IMR-90 (cell line): ENCODE measurements around the gene SLC36A1. TPM values are rescaled to one million over a fixed set of nuclear protein-coding genes. Genes with fewer than 3 reads are reported as not detected.

Experiments
- ATAC-seq: fragments of 200-7000 bp; cut with Tn5 transposase; 2 replicates; pipeline ENCODE4 v1.9.1; 2020; ENCODE audit warnings: low read depth, mild to moderate bottlenecking, moderate library complexity
- BruUV-seq: library from RNA; stranded (reverse); fragments of 400-500 nt; replicated peaks from 2 replicates; lab custom pipeline; 2021; lab: Mats Ljungman, UMichigan
- CTCF ChIA-PET: fragments of 300-600 bp; formaldehyde crosslinking; extraction: SDS; loops from one replicate; lab custom pipeline; 2021; ENCODE audit warnings: antibody characterized with exemption; lab: Yijun Ruan, JAX
- POLR2A ChIA-PET: fragments of 300-600 bp; sonication (Branson Sonifier 250); formaldehyde crosslinking; loops from one replicate; lab custom pipeline; 2022; ENCODE audit warnings: antibody characterized with exemption; ENCODE audit not compliant: unreplicated experiment; lab: Charles Lee
- DNase-seq: peaks from one replicate; pipeline ENCODE4 v3.0.0; 2013
- H2AFZ ChIP-seq: replicated peaks from 2 replicates; pipeline ENCODE3; 2013; ENCODE audit warnings: low read length, mild to moderate bottlenecking; ENCODE audit not compliant: poor library complexity
- H2AK5ac ChIP-seq: 2 replicates; pipeline ENCODE4 v1.6.1; 2013; ENCODE audit warnings: low read depth, low read length, inconsistent platforms
- H2AK9ac ChIP-seq: replicated peaks from 2 replicates; pipeline ENCODE3; 2013; ENCODE audit warnings: mild to moderate bottlenecking, low read depth, low read length, moderate library complexity; ENCODE audit not compliant: poor library complexity
- H2BK120ac ChIP-seq: 2 replicates; pipeline ENCODE4 v1.6.1; 2013; ENCODE audit warnings: low read depth, low read length, inconsistent platforms
- H2BK15ac ChIP-seq: 3 replicates; pipeline ENCODE4 v1.6.1; 2013; ENCODE audit warnings: low read depth, low read length, inconsistent platforms
- H2BK20ac ChIP-seq: 2 replicates; pipeline ENCODE4 v1.6.1; 2013; ENCODE audit warnings: low read depth, mild to moderate bottlenecking, inconsistent platforms, low read length, moderate library complexity
- H2BK5ac ChIP-seq: 2 replicates; pipeline ENCODE4 v1.6.1; 2013; ENCODE audit warnings: mild to moderate bottlenecking, low read depth, low read length, inconsistent platforms; ENCODE audit not compliant: poor library complexity, severe bottlenecking
- H3K14ac ChIP-seq: replicated peaks from 2 replicates; pipeline ENCODE4 v1.6.1; 2013; ENCODE audit warnings: low read depth, low read length, inconsistent platforms
- H3K18ac ChIP-seq: 2 replicates; pipeline ENCODE4 v1.6.1; 2013; ENCODE audit warnings: low read depth, low read length, control low read depth
- H3K23ac ChIP-seq: 2 replicates; pipeline ENCODE4 v1.6.1; 2013; ENCODE audit warnings: low read depth, low read length, inconsistent platforms
- H3K27ac ChIP-seq: 2 replicates; pipeline ENCODE4 v1.5.1; 2013; ENCODE audit warnings: mild to moderate bottlenecking, control low read depth, low read length; ENCODE audit not compliant: insufficient read depth
- H3K27me3 ChIP-seq: 2 replicates; pipeline ENCODE4 v1.6.1; 2013; ENCODE audit warnings: low read length; ENCODE audit not compliant: control insufficient read depth, insufficient read depth
- H3K36me3 ChIP-seq: 2 replicates; pipeline ENCODE4 v1.6.1; 2013; ENCODE audit warnings: low read length, mixed read lengths; ENCODE audit not compliant: control insufficient read depth, insufficient read depth
- H3K4ac ChIP-seq: 2 replicates; pipeline ENCODE4 v1.6.1; 2013; ENCODE audit warnings: low read depth, low read length, inconsistent platforms
- H3K4me1 ChIP-seq: 2 replicates; pipeline ENCODE4 v1.6.1; 2013; ENCODE audit warnings: low read length, mixed read lengths; ENCODE audit not compliant: control insufficient read depth, insufficient read depth
- H3K4me2 ChIP-seq: 2 replicates; pipeline ENCODE4 v1.6.1; 2013; ENCODE audit warnings: low read depth, mild to moderate bottlenecking, control low read depth, low read length, moderate library complexity
- H3K4me3 ChIP-seq: 2 replicates; pipeline ENCODE4 v1.5.1; 2013; ENCODE audit warnings: low read depth, mild to moderate bottlenecking, control low read depth, low read length, moderate library complexity; ENCODE audit not compliant: insufficient read depth
- H3K56ac ChIP-seq: 2 replicates; pipeline ENCODE4 v1.6.1; 2013; ENCODE audit warnings: low read length, inconsistent platforms; ENCODE audit not compliant: insufficient read depth; ENCODE audit errors: extremely low read depth
- H3K79me1 ChIP-seq, 2 experiments: 2 replicates each; pipeline ENCODE4 v1.6.1; 2013; ENCODE audit warnings: low read length in 2 of 2, inconsistent platforms in 1 of 2, low read depth in 1 of 2
- H3K9ac ChIP-seq: 2 replicates; pipeline ENCODE4 v1.6.1; 2013; ENCODE audit warnings: low read depth, low read length, control low read depth
- H3K9me1 ChIP-seq: 2 replicates; pipeline ENCODE4 v1.6.1; 2013; ENCODE audit warnings: low read length, inconsistent platforms; ENCODE audit not compliant: insufficient read depth
- H3K9me3 ChIP-seq: 2 replicates; pipeline ENCODE4 v1.6.1; 2013; ENCODE audit warnings: low read length; ENCODE audit not compliant: control insufficient read depth, insufficient read depth
- H4K20me1 ChIP-seq: 2 replicates; pipeline ENCODE4 v1.6.1; 2013; ENCODE audit warnings: low read length, inconsistent platforms; ENCODE audit not compliant: insufficient read depth
- H4K5ac ChIP-seq: 2 replicates; pipeline ENCODE4 v1.6.1; 2013; ENCODE audit warnings: mild to moderate bottlenecking, low read depth, low read length, control low read depth
- H4K8ac ChIP-seq, 2 experiments: 2 replicates each; pipeline ENCODE4 v1.6.1; 2013; ENCODE audit warnings: low read depth in 2 of 2, low read length in 2 of 2, control low read depth in 1 of 2, inconsistent platforms in 1 of 2
- H4K91ac ChIP-seq: 2 replicates; pipeline ENCODE4 v1.6.1; 2013; ENCODE audit warnings: low read depth, low read length, inconsistent platforms; ENCODE audit not compliant: insufficient read depth
- CEBPB ChIP-seq: IDR thresholded peaks from 2 replicates; pipeline ENCODE4 v1.6.1; 2012; ENCODE audit warnings: low read depth, low read length, improper control_type of control experiment
- FOS ChIP-seq: fragments of 150-350 bp; IDR thresholded peaks from 2 replicates; pipeline ENCODE4 v1.6.1; 2016; ENCODE audit warnings: low read depth, low read length
- MAFK ChIP-seq: IDR thresholded peaks from 2 replicates; pipeline ENCODE4 v1.6.1; 2012; ENCODE audit warnings: low read depth, low read length, improper control_type of control experiment
- MXI1 ChIP-seq: IDR thresholded peaks from 2 replicates; pipeline ENCODE4 v1.6.1; 2012; ENCODE audit warnings: low read depth, mild to moderate bottlenecking, low read length, moderate library complexity, borderline replicate concordance
- RAD21 ChIP-seq: IDR thresholded peaks from 2 replicates; pipeline ENCODE4 v1.6.1; 2012; ENCODE audit warnings: low read length, improper control_type of control experiment
- RCOR1 ChIP-seq: IDR thresholded peaks from 2 replicates; pipeline ENCODE4 v1.6.1; 2012; ENCODE audit warnings: mild to moderate bottlenecking, low read length, improper control_type of control experiment; ENCODE audit not compliant: insufficient replicate concordance
- SMC3 ChIP-seq: fragments of 150-350 bp; IDR thresholded peaks from 2 replicates; pipeline ENCODE4 v1.6.1; 2016; ENCODE audit warnings: low read depth, mild to moderate bottlenecking, antibody characterized with exemption, low read length, moderate library complexity
- WGBS, 2 experiments: methylation state at CpG; one replicate each; pipeline versions ENCODE4 v1.1.5 to v1.1.7; 2013; ENCODE audit warnings: missing lambda C conversion rate in 2 of 2; ENCODE audit not compliant: insufficient read length in 1 of 2; ENCODE audit errors: extremely low coverage in 2 of 2; 5-methylcytosine and 5-hydroxymethylcytosine counted together
- dilution Hi-C: fragments of 300-500 bp; cut with HindIII; formaldehyde crosslinking; loops from one replicate; pipeline ENCODE4 v1.14.3; 2018; ENCODE audit warnings: low sequenced_read_pairs; ENCODE audit not compliant: unreplicated experiment
- in situ Hi-C: fragments of 300-500 bp; cut with MboI; formaldehyde crosslinking; loops from 3 replicates; pipeline ENCODE4 v1.14.3; 2019; ENCODE audit warnings: low sequenced_read_pairs, inconsistent platforms, mixed read lengths
- intact Hi-C: fragments of 100-400 bp; cut with micrococcal nuclease; formaldehyde crosslinking; loops from 2 replicates; pipeline ENCODE4 v1.10.0; 2022
- polyA plus RNA-seq, 3 experiments: library from polyadenylated mRNA; depleted of rRNA; stranded (reverse); fragments of >200 nt; gene quantifications; 2 replicates each; pipeline ENCODE4 v1.2.3, GENCODE V29; 2012; ENCODE audit warnings: low replicate concordance in 1 of 3
- total RNA-seq: library from RNA; depleted of rRNA; stranded (reverse); fragments of >200 nt; gene quantifications from 2 replicates; pipeline ENCODE4 v1.2.3, GENCODE V29; 2012
- TF ChIP-seq, protein P1 (sequence below): fragments of 150-350 bp; IDR thresholded peaks from 2 replicates; pipeline ENCODE4 v1.6.1; 2016; ENCODE audit warnings: low read depth, mild to moderate bottlenecking, low read length, moderate library complexity, borderline replicate concordance
- TF ChIP-seq, protein P2 (sequence below): fragments of 150-350 bp; IDR thresholded peaks from 2 replicates; pipeline ENCODE4 v1.6.1; 2017; ENCODE audit warnings: mild to moderate bottlenecking, antibody characterized with exemption, low read length, low read depth

SLC36A1 gene
- total and polyA plus RNA-seq, 2 of the 4 experiments (the other 2 are of a cell fraction) = 5.7 to 8.7 TPM

DNA sequence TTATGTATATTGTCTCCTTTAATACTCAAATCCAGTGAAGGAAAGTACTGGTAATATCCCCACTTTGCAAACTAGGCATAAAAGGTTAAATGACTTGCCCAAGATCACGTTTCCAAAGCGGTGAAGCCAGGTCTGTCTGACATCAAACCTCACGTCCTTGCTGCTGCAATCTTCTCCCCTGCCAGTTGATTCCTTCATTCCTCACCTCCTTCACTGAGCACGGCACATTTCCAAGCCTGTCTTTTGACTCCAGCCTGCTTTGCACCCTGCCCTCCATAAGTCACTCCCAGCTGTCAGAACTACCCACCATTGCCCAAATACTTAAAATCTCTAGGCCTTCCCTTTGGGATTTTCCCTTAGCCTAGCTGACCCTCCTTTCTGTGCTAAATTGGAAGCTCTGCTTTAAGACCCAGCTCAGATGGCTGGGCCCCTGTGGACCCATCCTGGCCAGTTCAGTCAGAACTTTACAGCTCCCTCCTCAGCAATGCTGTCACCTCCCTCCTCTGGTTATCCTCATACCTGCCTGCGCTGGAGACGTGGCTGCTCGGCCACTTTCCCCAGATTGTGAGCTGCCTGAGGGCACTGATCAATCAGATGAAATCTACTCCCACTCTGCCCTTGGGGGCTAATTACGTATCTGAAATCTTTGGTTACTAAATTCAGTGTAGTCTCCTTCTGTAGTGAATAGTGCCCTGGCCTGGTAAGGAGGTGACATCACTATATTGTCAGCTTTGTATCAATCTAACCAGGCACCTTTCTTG lies 51.2 kb downstream of the SLC36A1 start (continued):
- TF ChIP-seq, protein P1, sequence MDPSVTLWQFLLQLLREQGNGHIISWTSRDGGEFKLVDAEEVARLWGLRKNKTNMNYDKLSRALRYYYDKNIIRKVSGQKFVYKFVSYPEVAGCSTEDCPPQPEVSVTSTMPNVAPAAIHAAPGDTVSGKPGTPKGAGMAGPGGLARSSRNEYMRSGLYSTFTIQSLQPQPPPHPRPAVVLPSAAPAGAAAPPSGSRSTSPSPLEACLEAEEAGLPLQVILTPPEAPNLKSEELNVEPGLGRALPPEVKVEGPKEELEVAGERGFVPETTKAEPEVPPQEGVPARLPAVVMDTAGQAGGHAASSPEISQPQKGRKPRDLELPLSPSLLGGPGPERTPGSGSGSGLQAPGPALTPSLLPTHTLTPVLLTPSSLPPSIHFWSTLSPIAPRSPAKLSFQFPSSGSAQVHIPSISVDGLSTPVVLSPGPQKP = no peak

DNA sequence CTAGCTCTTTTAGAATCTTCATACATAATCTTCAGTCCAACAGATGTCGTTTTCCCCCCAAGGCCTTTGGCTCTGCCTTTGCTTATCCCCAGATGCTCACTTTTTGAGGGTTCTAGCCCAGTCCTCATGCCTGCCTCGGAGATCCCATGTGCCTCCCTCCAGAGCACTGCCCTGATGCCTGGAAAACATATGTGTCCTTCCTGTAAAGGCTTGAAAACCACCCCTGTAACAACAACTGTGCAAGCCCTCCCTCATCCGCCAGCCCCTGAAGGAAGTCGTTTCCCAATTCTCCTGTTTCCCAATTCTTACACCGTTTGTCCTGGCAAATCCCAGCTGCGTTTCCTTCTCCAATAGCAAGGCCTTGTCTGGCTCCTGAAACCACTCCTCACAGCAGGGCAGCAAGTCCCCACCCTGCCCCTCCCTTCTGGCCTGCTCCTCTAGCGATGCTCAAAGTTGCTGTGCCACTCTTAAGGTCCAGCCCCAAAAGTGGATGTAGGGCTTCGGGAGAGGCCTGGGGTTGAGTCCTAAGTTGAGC lies 52.2 kb downstream of the SLC36A1 start:
- Histone ChIP-seq H3K18ac (no peak overlapping the region), H3K4ac (no peak overlapping the region), H3K79me1 (0 out of 4 replicates have a peak, but pooled peaks cover 0 to 6% of the 10 kb centered on the region in 2 experiments), H2BK5ac (no peak overlapping the region), H3K9me1 (no peaks in the 10 kb centered on the region), H4K5ac (no peak overlapping the region), H3K9ac (no peak overlapping the region), H3K9me3 (no peaks in the 10 kb centered on the region), H2AK5ac (no peak overlapping the region), H3K36me3 (no peaks in the 10 kb centered on the region), H3K14ac (no peak overlapping the region), H4K20me1 (no peaks in the 10 kb centered on the region), H3K4me3 (no peak overlapping the region), H3K27me3 (no peaks in the 10 kb centered on the region), H4K91ac (no peak overlapping the region), H3K27ac (no peak overlapping the region), H2AFZ (no peak overlapping the region), H4K8ac (no peak overlapping the region), H2BK15ac (no peak overlapping the region), H3K23ac (no peak overlapping the region), H3K4me1 (no peaks in the 10 kb centered on the region), H2AK9ac (no peak overlapping the region), H2BK20ac (no peak overlapping the region), H3K56ac (no peak overlapping the region), H3K4me2 (no peak overlapping the region), H2BK120ac (no peak overlapping the region)
- CTCF ChIA-PET = interaction anchor here (1.5 to 4.6 kb wide), 2 partner anchors 40 to 52 kb away, joined by 3 to 26 read pairs; partner anchors contain the start of gene SLC36A1
- DNase-seq (no peak), ATAC-seq (no peak)
- 81% methylated on average over 4 of the region's 8 CpGs; no CpG with 5 or more reads in 1 of the 2 experiments for WGBS, 2 experiments
- no TSS peak for BruUV-seq
- intact Hi-C loops = loop anchor here (1.0 to 5.0 kb wide), 5 partner anchors 52 to 243 kb away; partner anchors contain the start of gene SLC36A1
- POLR2A ChIA-PET = no interaction called here
- in situ Hi-C loops = loop anchor here (5.0 kb wide), 1 partner anchor 52 kb away; the partner anchor contains the start of gene SLC36A1
- dilution Hi-C loops = no loop called here
- TF ChIP-seq SMC3 (no peak), CEBPB (no peak), MAFK (no peak), RCOR1 (no peak), RAD21 (no peak), FOS (no peak), MXI1 (no peak)
- TF ChIP-seq, protein P1 = no peak
- TF ChIP-seq, protein P2, sequence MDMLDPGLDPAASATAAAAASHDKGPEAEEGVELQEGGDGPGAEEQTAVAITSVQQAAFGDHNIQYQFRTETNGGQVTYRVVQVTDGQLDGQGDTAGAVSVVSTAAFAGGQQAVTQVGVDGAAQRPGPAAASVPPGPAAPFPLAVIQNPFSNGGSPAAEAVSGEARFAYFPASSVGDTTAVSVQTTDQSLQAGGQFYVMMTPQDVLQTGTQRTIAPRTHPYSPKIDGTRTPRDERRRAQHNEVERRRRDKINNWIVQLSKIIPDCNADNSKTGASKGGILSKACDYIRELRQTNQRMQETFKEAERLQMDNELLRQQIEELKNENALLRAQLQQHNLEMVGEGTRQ = no peak
